Astrocyte (in vitro differentiated cells and primary cell): ENCODE data around the gene TPD52L1.

Experiments
- CTCF ChIP-seq: IDR thresholded peaks from 2 replicates; pipeline ENCODE4 v1.5.1; 2011; ENCODE audit warnings: low read depth, mild to moderate bottlenecking, inconsistent platforms, low read length, moderate library complexity; ENCODE audit not compliant: insufficient read depth
- EZH2 ChIP-seq: IDR thresholded peaks from 2 replicates; pipeline ENCODE4 v1.6.1; 2012; ENCODE audit warnings: mild to moderate bottlenecking, low read length, inconsistent platforms; ENCODE audit not compliant: insufficient read depth

- TF ChIP-seq CTCF, result no peak
- no peak for TF ChIP-seq EZH2
Measured at GRCh38 chr6:125117818-125118217, 35.8 kb upstream of the TPD52L1 start.
